ENCODE measurements around the gene PLSCR2. TPM values are rescaled to one million over a fixed set of nuclear protein-coding genes. Genes with fewer than 3 reads are reported as not detected.

PLSCR2 gene
- total RNA-seq, 2 experiments from 2014 or later, result 0.35 TPM; not detected in 1

DNA sequence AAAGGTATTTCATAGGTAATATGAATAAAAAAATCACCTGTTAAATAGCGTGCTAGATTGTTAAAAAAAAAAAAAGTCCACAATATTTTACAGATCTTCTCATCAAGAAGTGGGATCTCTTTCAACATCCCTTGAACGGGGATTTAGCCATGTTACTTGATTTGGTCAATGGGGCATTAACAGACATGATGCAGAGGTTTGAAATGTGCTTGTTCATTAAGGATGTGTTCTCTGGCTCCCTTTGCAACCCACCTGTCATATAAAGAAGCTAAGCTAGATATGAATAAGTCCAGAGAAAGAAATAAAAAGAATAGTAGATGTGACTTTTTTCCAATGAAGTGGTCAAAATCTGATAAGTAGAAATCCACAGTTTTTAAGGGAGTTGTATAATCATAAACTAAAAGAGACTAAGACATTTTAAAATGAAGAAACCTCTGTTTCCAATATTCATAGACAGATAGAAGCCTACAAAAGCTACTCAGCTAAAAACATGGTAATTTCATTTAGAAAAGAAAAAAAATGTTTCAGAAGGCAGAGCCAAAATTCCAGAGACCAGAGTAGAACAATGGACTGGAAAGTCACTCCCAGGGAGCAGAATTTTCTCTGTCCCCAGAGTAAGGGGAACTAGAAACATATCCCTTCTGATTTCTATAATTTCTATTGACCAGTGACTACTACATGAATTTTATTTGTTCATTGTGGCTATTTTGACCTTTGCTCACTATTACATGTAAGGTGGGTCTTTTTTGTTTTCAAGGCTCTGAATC, 79.2 kb downstream of the PLSCR2 start:
- Mint-ChIP-seq H3K27me3 (peaks cover 9% of the 10 kb centered on the region), H3K27ac (no peak overlapping the region), H3K9me3 (no peaks in the 10 kb centered on the region), H3K4me1 (no peaks in the 10 kb centered on the region), H3K36me3 (ENCODE audit: low read depth) (no peaks in the 10 kb centered on the region), H3K4me3 (no peak overlapping the region)
- ChIA-PET CTCF (no interaction called here), POLR2A (no interaction called here)
- DNase-seq, result no peak

GRCh38 chr3:146387566-146387965, 81.8 kb downstream of the PLSCR2 start:
- H3K27ac Mint-ChIP-seq, result no peak overlapping the region
- no peaks in the 10 kb centered on the region for H3K9me3 Mint-ChIP-seq
- peaks cover 10% of the 10 kb centered on the region for H3K27me3 Mint-ChIP-seq
- H3K36me3 Mint-ChIP-seq (ENCODE audit: low read depth), result no peaks in the 10 kb centered on the region
- H3K4me3 Mint-ChIP-seq, result no peak overlapping the region
- ChIA-PET CTCF (no interaction called here), POLR2A (no interaction called here)
- H3K4me1 Mint-ChIP-seq, result no peaks in the 10 kb centered on the region
- no peak for DNase-seq

GRCh38 chr3:146386936-146387335, 82.4 kb downstream of the PLSCR2 start:
- H3K36me3 Mint-ChIP-seq (ENCODE audit: low read depth), result no peaks in the 10 kb centered on the region
- no peak overlapping the region for H3K4me3 Mint-ChIP-seq
- H3K4me1 Mint-ChIP-seq, result no peaks in the 10 kb centered on the region
- H3K27ac Mint-ChIP-seq, result no peak overlapping the region
- DNase-seq, result no peak
- POLR2A ChIA-PET, result no interaction called here
- CTCF ChIA-PET, result no interaction called here
- no peaks in the 10 kb centered on the region for H3K9me3 Mint-ChIP-seq
- H3K27me3 Mint-ChIP-seq, result peaks cover 10% of the 10 kb centered on the region

- Mint-ChIP-seq H3K27ac (no peak overlapping the region), H3K27me3 (peaks cover 5% of the 10 kb centered on the region), H3K36me3 (ENCODE audit: low read depth) (no peaks in the 10 kb centered on the region), H3K4me1 (no peaks in the 10 kb centered on the region), H3K9me3 (no peaks in the 10 kb centered on the region), H3K4me3 (no peak overlapping the region)
- ChIA-PET CTCF (no interaction called here), POLR2A (no interaction called here)
- DNase-seq, result no peak
These were observed 84.6 kb downstream of the PLSCR2 start for GRCh38 chr3:146384786-146385185.

Other genes starting within 250 kb of the PLSCR2 start
- under 1 TPM in 1 of 2 experiments, not detected in 1; 0.12 TPM for gene PLSCR4, start 218.5 kb downstream of the PLSCR2 start, total RNA-seq
- 100 to 1,000 TPM; 137 to 146 TPM for gene PLSCR1, start 75.0 kb upstream of the PLSCR2 start, total RNA-seq
- gene PLSCR5, start 135.8 kb upstream of the PLSCR2 start, total RNA-seq, result not detected

Measured in activated CD4-positive, alpha-beta T cell treated with anti-CD3 and anti-CD28 coated beads, Interleukin-2, amount 10 ng/mL, durations not matched to agents 7 days and 5 days (primary cell).